ENCODE results near the gene NFATC2IP. TPM values are rescaled to one million over a fixed set of nuclear protein-coding genes. Genes with fewer than 3 reads are reported as not detected.

Gene NFATC2IP
- total and polyA plus RNA-seq, 9 of the 15 experiments (the other 6 are each of a cell fraction or from before 2014, with no cell fraction given), result 15.6 to 106 (median 46.9) TPM

- no peak for TF ChIP-seq SRSF3 (IDR thresholded peaks at IDR 0.05; ENCODE audit: insufficient read depth, low read length)
- no peak for TF ChIP-seq L3MBTL2 (IDR thresholded peaks at IDR 0.05)
- TF ChIP-seq SP2 (IDR thresholded peaks at IDR 0.05; ENCODE audit: extremely low read depth, low read depth, low read length, poor library complexity, severe bottlenecking), result no peak
- TF ChIP-seq SOX6 (IDR thresholded peaks at IDR 0.05), result peak; percentile 63
- peak; percentile 57 for TF ChIP-seq TBP (optimal IDR thresholded peaks at IDR 0.05; ENCODE audit: low read depth, low read length)
- TF ChIP-seq HMG20B (CRISPR knock-in tag; IDR thresholded peaks at IDR 0.05), result no peak
- peak; percentile 97 for TF ChIP-seq DPF2 (IDR thresholded peaks at IDR 0.05)
- no peak; the same call in 1 of the 2 replicates for TF ChIP-seq ZNF449 (CRISPR knock-in tag; IDR thresholded peaks at IDR 0.05)
- no peak for TF ChIP-seq SAP30 (IDR thresholded peaks at IDR 0.05; ENCODE audit: borderline replicate concordance, insufficient read depth, low read depth, low read length, poor library complexity, severe bottlenecking)
- TF ChIP-seq MCM7 (IDR thresholded peaks at IDR 0.05), result peak; percentile 43 to 87; a peak in 1 of 4 replicates
- peak; percentile 64; the same call in 1 of the 2 replicates for TF ChIP-seq OTX1 (CRISPR knock-in tag; IDR thresholded peaks at IDR 0.05)
- no peak for TF ChIP-seq RFX5 (IDR thresholded peaks at IDR 0.05; ENCODE audit: low read depth, low read length)
- no peak for TF ChIP-seq TGIF2 (CRISPR knock-in tag; IDR thresholded peaks at IDR 0.05)
- TF ChIP-seq NR2C1 (IDR thresholded peaks at IDR 0.05), result peak; percentile 23; the same call in 1 of the 2 replicates
- TF ChIP-seq NR2C1 (tag; IDR thresholded peaks at IDR 0.05), result 0 out of 2 replicates have a peak, but pooled peaks have one; percentile 39
- TF ChIP-seq NFRKB (IDR thresholded peaks at IDR 0.05; ENCODE audit: low read depth), result peak; percentile 97
- no peak for TF ChIP-seq STAG1 (CRISPR knock-in tag; IDR thresholded peaks at IDR 0.05; ENCODE audit: borderline replicate concordance)
- TF ChIP-seq ZNF124 (CRISPR knock-in tag; IDR thresholded peaks at IDR 0.05), result no peak
- TF ChIP-seq RBM14 (IDR thresholded peaks at IDR 0.05; ENCODE audit: borderline replicate concordance, insufficient read depth, low read depth, low read length), result no peak
- TF ChIP-seq ZNF133 (CRISPR knock-in tag; IDR thresholded peaks at IDR 0.05), result 0 out of 2 replicates have a peak, but pooled peaks have one; percentile 12
- TF ChIP-seq ZFP1 (CRISPR knock-in tag; IDR thresholded peaks at IDR 0.05), result no peak
- no peak for TF ChIP-seq EWSR1 (IDR thresholded peaks at IDR 0.05; ENCODE audit: borderline replicate concordance, low read depth, partially characterized antibody)
- no peak for TF ChIP-seq ID3 (CRISPR knock-in tag; IDR thresholded peaks at IDR 0.05)
- peak; percentile 86 for TF ChIP-seq ID3 (tag; IDR thresholded peaks at IDR 0.05)
- TF ChIP-seq TCFL5 (CRISPR knock-in tag; conservative IDR thresholded peaks at IDR 0.05), result 0 out of 2 replicates have a peak, but pooled peaks have one; percentile 38
- no peak; the same call in 1 of the 2 replicates for TF ChIP-seq ZNF354B (CRISPR knock-in tag; IDR thresholded peaks at IDR 0.05)
- TF ChIP-seq KAT7 (CRISPR knock-in tag; IDR thresholded peaks at IDR 0.05; ENCODE audit: borderline replicate concordance), result no peak
- TF ChIP-seq GATAD2B (IDR thresholded peaks at IDR 0.05; ENCODE audit: borderline replicate concordance), result peak; percentile 69; the same call in 1 of the 2 replicates
- TF ChIP-seq HNRNPUL1 (IDR thresholded peaks at IDR 0.05; ENCODE audit: low read length), result no peak
- TF ChIP-seq FOXK2 (conservative IDR thresholded peaks at IDR 0.05 in 1 of 2, IDR thresholded peaks at IDR 0.05 in 1 of 2; ENCODE audit: low read depth in 2 of 2), result peak; percentile 19 to 22; a peak in 1 of 4 replicates
These were observed 58.5 kb downstream of the NFATC2IP start (continued) for GRCh38 chr16:29009050-29009837.

Data from K562 (cell line).